PFSK-1 (cell line): ENCODE results near the gene IDI1.

Experiments
- SIN3A ChIP-seq: IDR thresholded peaks from 2 replicates; pipeline ENCODE4 v1.6.1; 2012; ENCODE audit warnings: mild to moderate bottlenecking, low read length, moderate library complexity, borderline replicate concordance; ENCODE audit not compliant: insufficient read depth
- TAF1 ChIP-seq: IDR thresholded peaks from 2 replicates; pipeline ENCODE4 v1.6.1; 2012; ENCODE audit warnings: low read length, control low read depth, borderline replicate concordance; ENCODE audit not compliant: insufficient read depth
- TF ChIP-seq, protein P1 (sequence below), 2 experiments: IDR thresholded peaks; 2 replicates each; pipeline versions ENCODE4 v1.6.1 to v1.8.0; 2011 to 2012; ENCODE audit warnings: low read depth in 2 of 2, low read length in 2 of 2, control low read depth in 1 of 2, inconsistent platforms in 1 of 2, mild to moderate bottlenecking in 1 of 2, moderate library complexity in 1 of 2; ENCODE audit not compliant: insufficient read depth in 1 of 2

DNA sequence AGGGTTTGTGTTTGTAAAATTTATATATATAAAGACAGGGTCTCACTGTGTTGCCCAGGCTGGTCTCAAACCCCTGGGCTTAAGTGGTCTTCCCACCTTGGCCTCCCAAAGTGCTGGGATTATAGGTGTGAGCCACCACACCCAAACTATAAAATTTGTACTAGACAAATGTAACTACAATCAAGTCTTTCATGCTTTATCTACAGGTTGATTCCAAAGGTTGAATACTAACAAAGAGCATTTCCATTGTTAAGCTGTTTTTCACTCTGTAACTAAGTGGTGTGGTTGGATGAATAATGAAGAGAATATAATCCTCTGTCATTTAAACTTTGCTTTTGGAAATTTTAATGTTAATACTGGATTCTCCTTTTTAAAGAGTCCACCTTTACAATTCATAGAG is 29.7 kb upstream of the IDI1 start:
- no peak for TF ChIP-seq TAF1
- TF ChIP-seq, protein P1, sequence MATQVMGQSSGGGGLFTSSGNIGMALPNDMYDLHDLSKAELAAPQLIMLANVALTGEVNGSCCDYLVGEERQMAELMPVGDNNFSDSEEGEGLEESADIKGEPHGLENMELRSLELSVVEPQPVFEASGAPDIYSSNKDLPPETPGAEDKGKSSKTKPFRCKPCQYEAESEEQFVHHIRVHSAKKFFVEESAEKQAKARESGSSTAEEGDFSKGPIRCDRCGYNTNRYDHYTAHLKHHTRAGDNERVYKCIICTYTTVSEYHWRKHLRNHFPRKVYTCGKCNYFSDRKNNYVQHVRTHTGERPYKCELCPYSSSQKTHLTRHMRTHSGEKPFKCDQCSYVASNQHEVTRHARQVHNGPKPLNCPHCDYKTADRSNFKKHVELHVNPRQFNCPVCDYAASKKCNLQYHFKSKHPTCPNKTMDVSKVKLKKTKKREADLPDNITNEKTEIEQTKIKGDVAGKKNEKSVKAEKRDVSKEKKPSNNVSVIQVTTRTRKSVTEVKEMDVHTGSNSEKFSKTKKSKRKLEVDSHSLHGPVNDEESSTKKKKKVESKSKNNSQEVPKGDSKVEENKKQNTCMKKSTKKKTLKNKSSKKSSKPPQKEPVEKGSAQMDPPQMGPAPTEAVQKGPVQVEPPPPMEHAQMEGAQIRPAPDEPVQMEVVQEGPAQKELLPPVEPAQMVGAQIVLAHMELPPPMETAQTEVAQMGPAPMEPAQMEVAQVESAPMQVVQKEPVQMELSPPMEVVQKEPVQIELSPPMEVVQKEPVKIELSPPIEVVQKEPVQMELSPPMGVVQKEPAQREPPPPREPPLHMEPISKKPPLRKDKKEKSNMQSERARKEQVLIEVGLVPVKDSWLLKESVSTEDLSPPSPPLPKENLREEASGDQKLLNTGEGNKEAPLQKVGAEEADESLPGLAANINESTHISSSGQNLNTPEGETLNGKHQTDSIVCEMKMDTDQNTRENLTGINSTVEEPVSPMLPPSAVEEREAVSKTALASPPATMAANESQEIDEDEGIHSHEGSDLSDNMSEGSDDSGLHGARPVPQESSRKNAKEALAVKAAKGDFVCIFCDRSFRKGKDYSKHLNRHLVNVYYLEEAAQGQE (IDR thresholded peaks at IDR 0.05; ENCODE audit: insufficient read depth in 1 of 2, low read depth in 2 of 2, low read length in 2 of 2): no peak
- TF ChIP-seq SIN3A: no peak
